K562 (cell line): Measurements from ENCODE around the gene PLSCR3. TPM values are rescaled to one million over a fixed set of nuclear protein-coding genes. Genes with fewer than 3 reads are reported as not detected.
A peak's percentile ranks its signal among the peaks of the same experiment; 100 is the strongest.

Source experiments
- BCOR ChIP-seq: fragments of 450-650 bp; IDR thresholded peaks from 2 replicates; pipeline ENCODE4 v1.6.1; 2016
- CBX3 ChIP-seq, 2 experiments: IDR thresholded peaks; 1 replicate in 1 of 2; 2 replicates in 1 of 2; pipeline ENCODE4 v1.6.1; 2012; ENCODE audit warnings: inconsistent platforms in 2 of 2, low read length in 2 of 2, borderline replicate concordance in 1 of 2, control low read depth in 1 of 2
- FOXP4 ChIP-seq: sonication (generic); formaldehyde crosslinking; IDR thresholded peaks from 2 replicates; pipeline ENCODE4 v1.8.0; 2022; ENCODE audit warnings: mild to moderate bottlenecking, missing genetic modification reagents, borderline replicate concordance
- GATAD2B ChIP-seq: fragments of 450-650 bp; IDR thresholded peaks from 2 replicates; pipeline ENCODE4 v1.6.1; 2017; ENCODE audit warnings: mild to moderate bottlenecking, borderline replicate concordance
- HIVEP1 ChIP-seq: fragments of 250-450 bp; sonication (Bioruptor Pico); IDR thresholded peaks from 2 replicates; pipeline ENCODE4 v1.4.0; 2020; ENCODE audit warnings: mild to moderate bottlenecking
- KAT2B ChIP-seq: IDR thresholded peaks from one replicate; pipeline ENCODE4 v1.6.1; 2012; ENCODE audit warnings: low read depth, mild to moderate bottlenecking, control low read depth, inconsistent platforms, low read length, moderate library complexity
- NBN ChIP-seq: fragments of 450-650 bp; IDR thresholded peaks from 2 replicates; pipeline ENCODE4 v1.6.1; 2016; ENCODE audit warnings: low read depth, mild to moderate bottlenecking
- SAP30 ChIP-seq: fragments of 200-600 bp; sonication (generic); IDR thresholded peaks from 2 replicates; pipeline ENCODE4 v1.6.1; 2012; ENCODE audit warnings: borderline replicate concordance, low read depth, mild to moderate bottlenecking, moderate library complexity, low read length, control low read depth, inconsistent platforms; ENCODE audit not compliant: insufficient read depth, poor library complexity, severe bottlenecking
- SPI1 ChIP-seq: IDR thresholded peaks from 2 replicates; pipeline ENCODE4 v1.6.1; 2011; ENCODE audit warnings: low read depth, low read length, control low read depth, borderline replicate concordance
- ZNF263 ChIP-seq: sonication (generic); formaldehyde crosslinking; IDR thresholded peaks from 2 replicates; pipeline ENCODE4 v1.8.0; 2022; ENCODE audit warnings: mild to moderate bottlenecking, missing genetic modification reagents, borderline replicate concordance
- ZNF316 ChIP-seq: fragments of 450-650 bp; IDR thresholded peaks from 2 replicates; pipeline ENCODE4 v1.6.1; 2016
- ZNF354B ChIP-seq: fragments of 250-450 bp; sonication (Bioruptor Pico); IDR thresholded peaks from 2 replicates; pipeline ENCODE4 v1.4.0; 2020
- polyA plus RNA-seq, 8 experiments: library from polyadenylated mRNA; depleted of rRNA in 4 of 8; stranded (reverse) in 5 of 8; unstranded in 3 of 8; fragments of >200 nt; fragmentation: Nextera tagmentation in 2 of 8; fragmentation: Illumina TruSeq in 1 of 8; extraction: Ambion mirVana in 2 of 8; extraction: Trizol in 1 of 8; gene quantifications; 2 replicates each; pipeline versions ENCODE4 v1.2.1 to v1.2.3, GENCODE V29; 2011 to 2014; ENCODE audit warnings: inconsistent platforms in 1 of 8, missing spikeins in 1 of 8
- total RNA-seq, 7 experiments: library from RNA; depleted of rRNA in 6 of 7; stranded (reverse); fragments of >200 nt in 6 of 7; fragmentation: Illumina TruSeq in 2 of 7; extraction: Trizol in 2 of 7; gene quantifications; 2 replicates each; pipeline versions ENCODE4 v1.2.1 to v1.2.3, GENCODE V29; 2011 to 2021; ENCODE audit warnings: low replicate concordance in 1 of 7
- TF ChIP-seq, protein P1 (sequence below): fragments of 250-450 bp; sonication (Bioruptor Pico); IDR thresholded peaks from 2 replicates; pipeline ENCODE4 v1.5.0; 2022; ENCODE audit warnings: mild to moderate bottlenecking
- TF ChIP-seq, protein P2 (sequence below): sonication (generic); formaldehyde crosslinking; IDR thresholded peaks from 2 replicates; pipeline ENCODE4 v1.8.1; 2023; ENCODE audit warnings: mild to moderate bottlenecking, missing genetic modification reagents, moderate library complexity
- TF ChIP-seq, protein P3 (sequence below), 2 experiments: fragments of 450-650 bp in 1 of 2; IDR thresholded peaks; 2 replicates each; pipeline ENCODE4 v1.6.1; 2011 to 2017; ENCODE audit warnings: low read depth in 2 of 2, antibody characterized with exemption in 1 of 2, borderline replicate concordance in 1 of 2, low read length in 1 of 2, mild to moderate bottlenecking in 1 of 2, mixed read lengths in 1 of 2; ENCODE audit not compliant: control insufficient read depth in 1 of 2
- TF ChIP-seq, protein P4 (sequence below): fragments of 250-450 bp; sonication (Bioruptor Pico); IDR thresholded peaks from 2 replicates; pipeline ENCODE4 v1.9.0; 2021; ENCODE audit warnings: mild to moderate bottlenecking, inconsistent platforms

PLSCR3 gene
- total and polyA plus RNA-seq, 9 of the 15 experiments (the other 6 are each of a cell fraction or from before 2014, with no cell fraction given) = 3.2 to 16.8 (median 4.5) TPM

DNA sequence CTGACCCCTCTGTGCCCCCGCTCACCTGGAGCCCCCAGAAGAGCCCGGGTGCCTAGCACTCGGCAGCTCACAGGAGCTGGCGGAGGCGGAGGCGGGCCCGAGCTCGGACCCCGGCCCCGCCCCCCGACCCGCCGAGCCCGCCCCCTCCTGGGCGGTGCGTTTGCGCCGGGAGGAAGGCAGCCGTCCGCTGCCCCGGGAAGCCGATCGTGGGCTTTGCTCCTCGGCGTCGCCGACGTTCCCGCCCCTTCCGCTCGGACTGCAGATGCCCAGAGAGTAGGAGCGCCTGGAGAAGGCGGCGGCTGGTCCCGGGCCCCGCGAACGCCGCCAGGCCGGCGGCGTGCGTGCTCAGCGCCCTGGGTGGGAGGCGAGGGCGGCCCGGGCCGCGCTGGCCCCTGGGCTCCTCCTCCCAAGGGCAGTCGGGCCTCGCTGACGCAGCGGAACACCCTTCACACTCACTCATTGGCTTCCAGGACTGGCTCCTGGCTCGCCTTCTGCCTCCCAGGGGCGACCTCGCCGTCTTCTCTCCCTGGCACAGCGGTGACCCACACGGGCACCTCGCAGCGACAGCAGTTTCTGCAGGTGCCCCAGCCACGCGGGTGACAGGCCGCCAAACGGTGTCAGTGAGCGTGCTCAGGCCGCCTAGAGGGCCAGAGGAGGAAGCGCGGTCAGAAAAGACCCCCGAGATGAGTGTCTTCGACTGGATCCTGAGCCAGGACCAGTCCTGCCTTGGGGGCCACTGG lies at the start of gene PLSCR3 (continued):
- TF ChIP-seq, protein P1, sequence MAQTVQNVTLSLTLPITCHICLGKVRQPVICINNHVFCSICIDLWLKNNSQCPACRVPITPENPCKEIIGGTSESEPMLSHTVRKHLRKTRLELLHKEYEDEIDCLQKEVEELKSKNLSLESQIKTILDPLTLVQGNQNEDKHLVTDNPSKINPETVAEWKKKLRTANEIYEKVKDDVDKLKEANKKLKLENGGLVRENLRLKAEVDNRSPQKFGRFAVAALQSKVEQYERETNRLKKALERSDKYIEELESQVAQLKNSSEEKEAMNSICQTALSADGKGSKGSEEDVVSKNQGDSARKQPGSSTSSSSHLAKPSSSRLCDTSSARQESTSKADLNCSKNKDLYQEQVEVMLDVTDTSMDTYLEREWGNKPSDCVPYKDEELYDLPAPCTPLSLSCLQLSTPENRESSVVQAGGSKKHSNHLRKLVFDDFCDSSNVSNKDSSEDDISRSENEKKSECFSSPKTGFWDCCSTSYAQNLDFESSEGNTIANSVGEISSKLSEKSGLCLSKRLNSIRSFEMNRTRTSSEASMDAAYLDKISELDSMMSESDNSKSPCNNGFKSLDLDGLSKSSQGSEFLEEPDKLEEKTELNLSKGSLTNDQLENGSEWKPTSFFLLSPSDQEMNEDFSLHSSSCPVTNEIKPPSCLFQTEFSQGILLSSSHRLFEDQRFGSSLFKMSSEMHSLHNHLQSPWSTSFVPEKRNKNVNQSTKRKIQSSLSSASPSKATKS (CRISPR knock-in tag) = no peak
- TF ChIP-seq ZNF316 (peak; percentile 53; the same call in 1 of the 2 replicates), NBN (no peak), ZNF263 (no peak), ZNF354B (no peak), FOXP4 (CRISPR knock-in tag) (no peak), BCOR (no peak), SPI1 (no peak), HIVEP1 (CRISPR knock-in tag) (no peak), SAP30 (peak; percentile 56), KAT2B (no peak), GATAD2B (peak; percentile 60), CBX3 (IDR thresholded peaks at IDR 0.05; ENCODE audit: borderline replicate concordance in 1 of 2, low read length in 2 of 2) (no peak)
- TF ChIP-seq, protein P2, sequence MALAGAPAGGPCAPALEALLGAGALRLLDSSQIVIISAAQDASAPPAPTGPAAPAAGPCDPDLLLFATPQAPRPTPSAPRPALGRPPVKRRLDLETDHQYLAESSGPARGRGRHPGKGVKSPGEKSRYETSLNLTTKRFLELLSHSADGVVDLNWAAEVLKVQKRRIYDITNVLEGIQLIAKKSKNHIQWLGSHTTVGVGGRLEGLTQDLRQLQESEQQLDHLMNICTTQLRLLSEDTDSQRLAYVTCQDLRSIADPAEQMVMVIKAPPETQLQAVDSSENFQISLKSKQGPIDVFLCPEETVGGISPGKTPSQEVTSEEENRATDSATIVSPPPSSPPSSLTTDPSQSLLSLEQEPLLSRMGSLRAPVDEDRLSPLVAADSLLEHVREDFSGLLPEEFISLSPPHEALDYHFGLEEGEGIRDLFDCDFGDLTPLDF (CRISPR knock-in tag) = no peak
- TF ChIP-seq, protein P3, sequence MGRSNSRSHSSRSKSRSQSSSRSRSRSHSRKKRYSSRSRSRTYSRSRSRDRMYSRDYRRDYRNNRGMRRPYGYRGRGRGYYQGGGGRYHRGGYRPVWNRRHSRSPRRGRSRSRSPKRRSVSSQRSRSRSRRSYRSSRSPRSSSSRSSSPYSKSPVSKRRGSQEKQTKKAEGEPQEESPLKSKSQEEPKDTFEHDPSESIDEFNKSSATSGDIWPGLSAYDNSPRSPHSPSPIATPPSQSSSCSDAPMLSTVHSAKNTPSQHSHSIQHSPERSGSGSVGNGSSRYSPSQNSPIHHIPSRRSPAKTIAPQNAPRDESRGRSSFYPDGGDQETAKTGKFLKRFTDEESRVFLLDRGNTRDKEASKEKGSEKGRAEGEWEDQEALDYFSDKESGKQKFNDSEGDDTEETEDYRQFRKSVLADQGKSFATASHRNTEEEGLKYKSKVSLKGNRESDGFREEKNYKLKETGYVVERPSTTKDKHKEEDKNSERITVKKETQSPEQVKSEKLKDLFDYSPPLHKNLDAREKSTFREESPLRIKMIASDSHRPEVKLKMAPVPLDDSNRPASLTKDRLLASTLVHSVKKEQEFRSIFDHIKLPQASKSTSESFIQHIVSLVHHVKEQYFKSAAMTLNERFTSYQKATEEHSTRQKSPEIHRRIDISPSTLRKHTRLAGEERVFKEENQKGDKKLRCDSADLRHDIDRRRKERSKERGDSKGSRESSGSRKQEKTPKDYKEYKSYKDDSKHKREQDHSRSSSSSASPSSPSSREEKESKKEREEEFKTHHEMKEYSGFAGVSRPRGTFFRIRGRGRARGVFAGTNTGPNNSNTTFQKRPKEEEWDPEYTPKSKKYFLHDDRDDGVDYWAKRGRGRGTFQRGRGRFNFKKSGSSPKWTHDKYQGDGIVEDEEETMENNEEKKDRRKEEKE (IDR thresholded peaks at IDR 0.05; ENCODE audit: borderline replicate concordance in 1 of 2, control insufficient read depth in 1 of 2, low read depth in 2 of 2, low read length in 1 of 2) = no peak
- TF ChIP-seq, protein P4, sequence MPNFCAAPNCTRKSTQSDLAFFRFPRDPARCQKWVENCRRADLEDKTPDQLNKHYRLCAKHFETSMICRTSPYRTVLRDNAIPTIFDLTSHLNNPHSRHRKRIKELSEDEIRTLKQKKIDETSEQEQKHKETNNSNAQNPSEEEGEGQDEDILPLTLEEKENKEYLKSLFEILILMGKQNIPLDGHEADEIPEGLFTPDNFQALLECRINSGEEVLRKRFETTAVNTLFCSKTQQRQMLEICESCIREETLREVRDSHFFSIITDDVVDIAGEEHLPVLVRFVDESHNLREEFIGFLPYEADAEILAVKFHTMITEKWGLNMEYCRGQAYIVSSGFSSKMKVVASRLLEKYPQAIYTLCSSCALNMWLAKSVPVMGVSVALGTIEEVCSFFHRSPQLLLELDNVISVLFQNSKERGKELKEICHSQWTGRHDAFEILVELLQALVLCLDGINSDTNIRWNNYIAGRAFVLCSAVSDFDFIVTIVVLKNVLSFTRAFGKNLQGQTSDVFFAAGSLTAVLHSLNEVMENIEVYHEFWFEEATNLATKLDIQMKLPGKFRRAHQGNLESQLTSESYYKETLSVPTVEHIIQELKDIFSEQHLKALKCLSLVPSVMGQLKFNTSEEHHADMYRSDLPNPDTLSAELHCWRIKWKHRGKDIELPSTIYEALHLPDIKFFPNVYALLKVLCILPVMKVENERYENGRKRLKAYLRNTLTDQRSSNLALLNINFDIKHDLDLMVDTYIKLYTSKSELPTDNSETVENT (CRISPR knock-in tag) = peak; percentile 40; the same call in 1 of the 2 replicates
